ENCODE results near the gene CPXCR1. TPM values are rescaled to one million over a fixed set of nuclear protein-coding genes. Genes with fewer than 3 reads are reported as not detected.

CPXCR1 gene
- total RNA-seq, 3 donors from 2014 or later (not counting 1 experiment from before 2014, with no cell fraction given): not detected

DNA sequence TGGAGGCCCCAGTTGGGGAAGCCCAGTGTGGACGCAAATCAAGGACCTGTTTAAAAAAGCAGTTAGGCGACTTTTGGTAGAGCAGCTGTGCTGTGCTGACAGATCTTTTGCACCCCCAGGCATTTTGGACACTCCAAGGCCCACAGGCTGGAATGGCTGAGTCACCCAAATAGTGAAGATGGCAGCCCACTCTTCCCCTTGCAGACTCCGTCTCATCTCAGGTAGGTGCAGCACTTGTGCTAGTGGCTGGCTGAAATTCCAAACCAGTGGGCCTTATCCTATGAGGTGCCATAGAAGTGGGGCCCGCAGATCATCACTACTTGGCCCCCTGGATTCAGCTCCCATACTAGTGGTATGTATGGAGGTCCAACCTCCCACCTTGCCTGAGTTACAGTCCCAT is 42.8 kb downstream of the CPXCR1 start:
- Mint-ChIP-seq H3K27me3 (ENCODE audit: low read depth in 2 of 2) (no peaks in the 10 kb centered on the region), H3K27ac (no peak overlapping the region), H3K4me3 (no peak overlapping the region), H3K9me3 (peaks cover 11 to 12% of the 10 kb centered on the region in 2 donors), H3K36me3 (peaks cover 9% of the 10 kb centered on the region), H3K4me1 (no peaks in the 10 kb centered on the region)
- H3K4me1 ChIP-seq (ENCODE audit: control insufficient read depth, insufficient read depth, low read length): no peaks in the 10 kb centered on the region
- intact Hi-C loops (cut with micrococcal nuclease): no loop called here
- H3K27me3 ChIP-seq (ENCODE audit: control insufficient read depth, insufficient read depth, low read length): no peaks in the 10 kb centered on the region
- 79% methylated on average over 3 of the region's 4 CpGs for WGBS (ENCODE audit: insufficient coverage)
- DNase-seq (no peak), ATAC-seq (no peak)
- peaks cover 10% of the 10 kb centered on the region for H3K9me3 ChIP-seq (ENCODE audit: control insufficient read depth, insufficient read depth, low read length)
- H3K36me3 ChIP-seq (ENCODE audit: control insufficient read depth, insufficient read depth, low read length): no peaks in the 10 kb centered on the region
- no peak overlapping the region for H3K27ac ChIP-seq (ENCODE audit: low read length)
- H3K4me3 ChIP-seq (ENCODE audit: low read length): no peak overlapping the region
- TF ChIP-seq CTCF (IDR thresholded peaks at IDR 0.05): no peak
